HCT116 (cell line): ENCODE results near the gene CCM2. TPM values are rescaled to one million over a fixed set of nuclear protein-coding genes. Genes with fewer than 3 reads are reported as not detected.

ENCODE experiments used
- ATAC-seq: fragments of 200-7000 bp; cut with Tn5 transposase; 2 replicates; pipeline ENCODE4 v1.9.1; 2020; ENCODE audit warnings: mild to moderate bottlenecking, moderate library complexity
- BruUV-seq: library from RNA; stranded (reverse); fragments of 400-500 nt; replicated peaks from 2 replicates; lab custom pipeline; 2021; lab: Mats Ljungman, UMichigan
- CTCF ChIA-PET: fragments of 300-600 bp; sonication (Branson Sonifier 250); formaldehyde crosslinking; loops from one replicate; lab custom pipeline; 2021; ENCODE audit warnings: antibody characterized with exemption; lab: Charles Lee
- POLR2A ChIA-PET: fragments of 300-600, 350-600 bp; sonication (Branson Sonifier 250); formaldehyde crosslinking; loops from one replicate; lab custom pipeline; 2021; ENCODE audit warnings: antibody characterized with exemption; lab: Charles Lee
- RAD21 ChIA-PET, 2 experiments: fragments of 300-600 bp; sonication (Branson Sonifier 250); formaldehyde crosslinking; loops; one replicate each; lab custom pipeline; 2023; ENCODE audit warnings: low total read pairs in 2 of 2; ENCODE audit not compliant: uncharacterized antibody in 2 of 2, unreplicated experiment in 2 of 2, low non-redundant PET in 1 of 2; lab: Charles Lee
- DNase-seq: peaks from one replicate; pipeline ENCODE4 v3.0.0-alpha.2; 2010; ENCODE audit warnings: low read depth, low spot score
- H2AFZ ChIP-seq: fragments of 200-600 bp; shearing (Covaris generic), sonication (generic); 2 replicates; pipeline ENCODE4 v1.6.1; 2017; ENCODE audit warnings: low read depth, mixed run types, mixed read lengths, antibody characterized with exemption, low read length; ENCODE audit not compliant: poor library complexity, severe bottlenecking
- H3K27ac ChIP-seq: 2 replicates; pipeline ENCODE4 v1.5.1; 2012; ENCODE audit warnings: low read depth, low read length
- H3K27me3 ChIP-seq: fragments of 200-600 bp; sonication (generic); 2 replicates; pipeline ENCODE4 v1.6.1; 2016; ENCODE audit warnings: mixed run types, low read length, mixed read lengths; ENCODE audit not compliant: insufficient read depth
- H3K36me3 ChIP-seq, 2 experiments: fragments of 200-500 bp in 1 of 2; fragments of 200-600 bp in 1 of 2; sonication (Bioruptor generic) in 1 of 2; sonication (generic) in 1 of 2; 2 replicates each; pipeline versions ENCODE4 v1.5.1 to v1.6.1; 2014 to 2016; ENCODE audit warnings: low read length in 2 of 2, inconsistent platforms in 1 of 2, mixed read lengths in 1 of 2, mixed run types in 1 of 2; ENCODE audit not compliant: insufficient read depth in 2 of 2, control insufficient read depth in 1 of 2
- H3K4me1 ChIP-seq, 2 experiments: fragments of 200-600 bp in 1 of 2; sonication (generic) in 1 of 2; 2 replicates each; pipeline versions ENCODE4 v1.5.1 to v1.6.1; 2012 to 2017; ENCODE audit warnings: low read length in 2 of 2, inconsistent platforms in 1 of 2, mild to moderate bottlenecking in 1 of 2, mixed read lengths in 1 of 2, mixed run types in 1 of 2, moderate library complexity in 1 of 2; ENCODE audit not compliant: insufficient read depth in 2 of 2, control insufficient read depth in 1 of 2
- H3K4me2 ChIP-seq: fragments of 200-600 bp; sonication (generic); 2 replicates; pipeline ENCODE4 v1.6.1; 2017; ENCODE audit warnings: mixed run types, low read length, mixed read lengths
- H3K4me3 ChIP-seq, 2 experiments: fragments of 200-600 bp in 1 of 2; sonication (generic) in 1 of 2; replicated peaks in 1 of 2; 2 replicates each; pipeline ENCODE4 v1.5.1; 2011 to 2016; ENCODE audit warnings: low read length in 2 of 2, control low read depth in 1 of 2, low read depth in 1 of 2, mild to moderate bottlenecking in 1 of 2, mixed read lengths in 1 of 2, mixed run types in 1 of 2
- H3K79me2 ChIP-seq: fragments of 200-600 bp; sonication (generic); 2 replicates; pipeline ENCODE4 v1.6.1; 2017; ENCODE audit warnings: mild to moderate bottlenecking, mixed run types, low read length, moderate library complexity, mixed read lengths; ENCODE audit not compliant: insufficient read depth
- H3K9ac ChIP-seq: fragments of 200-600 bp; sonication (generic); 2 replicates; pipeline ENCODE4 v1.6.1; 2016; ENCODE audit warnings: low read length, mixed read lengths
- H3K9me2 ChIP-seq: fragments of 200-600 bp; sonication (generic), shearing (Covaris generic); 2 replicates; pipeline ENCODE4 v1.6.1; 2017; ENCODE audit warnings: mixed run types, mild to moderate bottlenecking, moderate library complexity; ENCODE audit not compliant: insufficient read depth
- H3K9me3 ChIP-seq, 2 experiments: fragments of 200-500 bp in 1 of 2; fragments of 200-600 bp in 1 of 2; sonication (Bioruptor generic) in 1 of 2; sonication (generic) in 1 of 2; 2 replicates each; pipeline ENCODE4 v1.6.1; 2014 to 2017; ENCODE audit warnings: low read length in 2 of 2, mixed read lengths in 2 of 2, inconsistent platforms in 1 of 2, low read depth in 1 of 2, mild to moderate bottlenecking in 1 of 2, mixed run types in 1 of 2, moderate library complexity in 1 of 2; ENCODE audit not compliant: control insufficient read depth in 1 of 2, insufficient read depth in 1 of 2
- H4K20me1 ChIP-seq: fragments of 200-600 bp; sonication (generic), shearing (Covaris generic); 2 replicates; pipeline ENCODE4 v1.6.1; 2017; ENCODE audit warnings: mixed run types, mild to moderate bottlenecking, moderate library complexity; ENCODE audit not compliant: insufficient read depth
- CBX3 ChIP-seq: IDR thresholded peaks from 2 replicates; pipeline ENCODE4 v1.6.1; 2012; ENCODE audit warnings: low read depth
- CTCF ChIP-seq, 3 experiments: fragments of 200-600 bp in 1 of 3; sonication (generic) in 1 of 3; IDR thresholded peaks in 2 of 3; conservative IDR thresholded peaks in 1 of 3; 2 replicates each; pipeline ENCODE4 v1.5.1; 2012 to 2017; ENCODE audit warnings: low read depth in 2 of 3, low read length in 2 of 3, antibody characterized with exemption in 1 of 3, borderline replicate concordance in 1 of 3, control low read depth in 1 of 3, mild to moderate bottlenecking in 1 of 3, mixed read lengths in 1 of 3, mixed run types in 1 of 3, moderate library complexity in 1 of 3; ENCODE audit not compliant: insufficient read depth in 1 of 3
- ELF1 ChIP-seq: IDR thresholded peaks from 2 replicates; pipeline ENCODE4 v1.6.1; 2012; ENCODE audit warnings: low read depth, borderline replicate concordance
- EZH2 ChIP-seq: fragments of 200-600 bp; sonication (generic); IDR thresholded peaks from 2 replicates; pipeline ENCODE4 v1.6.1; 2017; ENCODE audit warnings: antibody characterized with exemption, mixed run types
- JUND ChIP-seq: IDR thresholded peaks from 2 replicates; pipeline ENCODE4 v1.6.1; 2012
- POLR2AphosphoS5 ChIP-seq: IDR thresholded peaks from 2 replicates; pipeline ENCODE4 v1.6.1; 2011; ENCODE audit warnings: mild to moderate bottlenecking, low read depth, low read length, moderate library complexity
- RAD21 ChIP-seq: IDR thresholded peaks from 2 replicates; pipeline ENCODE4 v1.6.1; 2012; ENCODE audit warnings: low read depth, mild to moderate bottlenecking
- SP1 ChIP-seq: IDR thresholded peaks from 2 replicates; pipeline ENCODE4 v1.6.1; 2012; ENCODE audit warnings: low read depth
- SRF ChIP-seq: IDR thresholded peaks from 2 replicates; pipeline ENCODE4 v1.6.1; 2012; ENCODE audit warnings: low read depth
- TCF7L2 ChIP-seq: IDR thresholded peaks from 2 replicates; pipeline ENCODE4 v1.7.0; 2011; ENCODE audit warnings: borderline replicate concordance, inconsistent platforms; ENCODE audit not compliant: insufficient read depth, insufficient read length; ENCODE audit errors: extremely low read depth
- YY1 ChIP-seq: IDR thresholded peaks from 2 replicates; pipeline ENCODE4 v1.6.1; 2011; ENCODE audit warnings: low read length, low read depth, moderate library complexity, mild to moderate bottlenecking; ENCODE audit not compliant: insufficient replicate concordance; ENCODE audit errors: extremely low read depth
- intact Hi-C: fragments of 100-400 bp; cut with micrococcal nuclease; formaldehyde crosslinking; loops from 2 replicates; pipeline ENCODE4 v1.10.0; 2022
- total RNA-seq: library from RNA; stranded (reverse); gene quantifications from one replicate; pipeline ENCODE4 v1.2.1, GENCODE V29; 2021; ENCODE audit not compliant: unreplicated experiment

Gene CCM2
- total RNA-seq, 1 experiment from 2014 or later: 34.4 TPM

GRCh38 chr7:44981035-44981706 lies 18.8 kb upstream of the CCM2 start:
- peaks cover 18% of the 10 kb centered on the region; the same call in 1 of the 2 replicates for H4K20me1 ChIP-seq
- intact Hi-C loops: no loop called here
- ATAC-seq (peak; percentile 38), DNase-seq (no peak)
- H2AFZ ChIP-seq: no peak overlapping the region
- RAD21 ChIA-PET: interaction anchor here in 1 of 2 experiments (0.7 kb wide), 1 partner anchor 374 kb away, joined by 3 read pairs; no protein-coding TSS in a partner anchor
- H3K79me2 ChIP-seq: peaks cover 35% of the 10 kb centered on the region
- H3K9ac ChIP-seq: no peak overlapping the region
- H3K27ac ChIP-seq: no peak overlapping the region
- no TSS peak for BruUV-seq
- H3K9me3 ChIP-seq: no peaks in the 10 kb centered on the region
- CTCF ChIA-PET: no interaction called here
- H3K4me2 ChIP-seq: no peak overlapping the region
- no peaks in the 10 kb centered on the region for H3K27me3 ChIP-seq
- POLR2A ChIA-PET: interaction anchor here (0.7 kb wide), 1 partner anchor 16 kb away, joined by 3 read pairs; no protein-coding TSS in a partner anchor
- no peak overlapping the region for H3K4me3 ChIP-seq
- TF ChIP-seq TCF7L2 (no peak), SP1 (no peak), JUND (no peak), CTCF (IDR thresholded peaks at IDR 0.05 in 2 of 3, conservative IDR thresholded peaks at IDR 0.05 in 1 of 3; ENCODE audit: borderline replicate concordance in 1 of 3, insufficient read depth in 1 of 3, low read depth in 2 of 3, low read length in 2 of 3) (no peak), POLR2AphosphoS5 (no peak), EZH2 (no peak), YY1 (no peak), CBX3 (no peak), SRF (no peak), RAD21 (no peak), ELF1 (no peak)
- H3K9me2 ChIP-seq: no peaks in the 10 kb centered on the region
- peaks cover 25 to 43% of the 10 kb centered on the region in 2 experiments for H3K36me3 ChIP-seq
- H3K4me1 ChIP-seq: peaks cover 0 to 28% of the 10 kb centered on the region in 2 experiments; a peak in 2 of 4 replicates
